Astrocyte of the cerebellum (primary cell): Measurements from ENCODE around the gene NFKB1.

Source experiments
- DNase-seq: peaks from one replicate; pipeline ENCODE4 v3.0.0-alpha.2; 2011; ENCODE audit warnings: low read depth
- H3K4me3 ChIP-seq: 2 replicates; pipeline ENCODE4 v1.5.1; 2011; ENCODE audit warnings: mild to moderate bottlenecking, low read depth, low read length, moderate library complexity
- CTCF ChIP-seq: IDR thresholded peaks from 2 replicates; pipeline ENCODE4 v1.5.1; 2012; ENCODE audit warnings: low read length, low read depth, moderate library complexity, mild to moderate bottlenecking; ENCODE audit errors: missing control alignments
- in situ Hi-C: cut with HindIII; loops from 2 replicates; pipeline ENCODE4 v1.10.0; 2017; ENCODE audit warnings: low sequenced_read_pairs

Gene NFKB1

GRCh38 chr4:102638621-102639020, 137.5 kb downstream of the NFKB1 start:
- H3K4me3 ChIP-seq = no peak overlapping the region
- in situ Hi-C loops = no loop called here
- TF ChIP-seq CTCF = no peak
- no peak for DNase-seq

GRCh38 chr4:102639598-102639997, 138.4 kb downstream of the NFKB1 start:
- H3K4me3 ChIP-seq = no peak overlapping the region
- in situ Hi-C loops = no loop called here
- no peak for TF ChIP-seq CTCF
- no peak for DNase-seq

- peak; percentile 13 for DNase-seq
- H3K4me3 ChIP-seq = no peak overlapping the region
- in situ Hi-C loops = no loop called here
- TF ChIP-seq CTCF = no peak
Observed at GRCh38 chr4:102640669-102641068, 139.5 kb downstream of the NFKB1 start.

GRCh38 chr4:102641793-102642192, 140.6 kb downstream of the NFKB1 start:
- in situ Hi-C loops = no loop called here
- no peak for DNase-seq
- H3K4me3 ChIP-seq = no peak overlapping the region
- no peak for TF ChIP-seq CTCF

GRCh38 chr4:102642631-102643298, 141.6 kb downstream of the NFKB1 start:
- no peak for TF ChIP-seq CTCF
- DNase-seq = no peak

GRCh38 chr4:102647117-102647516, 146.0 kb downstream of the NFKB1 start:
- TF ChIP-seq CTCF = no peak
- no peak overlapping the region for H3K4me3 ChIP-seq
- no peak for DNase-seq
- in situ Hi-C loops = no loop called here

More at GRCh38 chr4:102642631-102643298, 141.6 kb downstream of the NFKB1 start:
- in situ Hi-C loops = no loop called here
- H3K4me3 ChIP-seq = no peak overlapping the region
